Liver (tissue), 9 donors: ENCODE measurements around the gene SULT1B1. TPM values are rescaled to one million over a fixed set of nuclear protein-coding genes. Genes with fewer than 3 reads are reported as not detected.

Experiments
- DNase-seq: peaks from one replicate; pipeline ENCODE4 v3.0.0-alpha.2; 2017; ENCODE audit warnings: low spot score
- H3K27ac ChIP-seq, 2 donors: one replicate each; pipeline ENCODE4 v1.7.0; 2013; ENCODE audit warnings: inconsistent platforms in 2 of 2, low read length in 2 of 2, control low read depth in 1 of 2, low read depth in 1 of 2, mild to moderate bottlenecking in 1 of 2
- H3K27me3 ChIP-seq, 4 donors: one replicate each; pipeline versions ENCODE4 v1.6.1 to v1.7.0; 2013; ENCODE audit warnings: low read length in 3 of 4, inconsistent platforms in 1 of 4, mild to moderate bottlenecking in 1 of 4, moderate library complexity in 1 of 4; ENCODE audit not compliant: control insufficient read depth in 4 of 4, insufficient read depth in 4 of 4
- H3K36me3 ChIP-seq, 4 donors: one replicate each; pipeline versions ENCODE4 v1.6.1 to v1.7.0; 2013; ENCODE audit warnings: low read length in 3 of 4, mild to moderate bottlenecking in 3 of 4, low read depth in 1 of 4, moderate library complexity in 1 of 4; ENCODE audit not compliant: control insufficient read depth in 4 of 4, insufficient read depth in 3 of 4
- H3K4me1 ChIP-seq, 4 donors: one replicate each; pipeline versions ENCODE4 v1.6.1 to v1.7.0; 2013; ENCODE audit warnings: low read length in 3 of 4, mild to moderate bottlenecking in 3 of 4, moderate library complexity in 1 of 4; ENCODE audit not compliant: control insufficient read depth in 4 of 4, insufficient read depth in 4 of 4
- H3K4me3 ChIP-seq, 3 donors: one replicate each; pipeline versions ENCODE4 v1.6.1 to v1.7.0; 2013; ENCODE audit warnings: low read length in 3 of 3, control low read depth in 1 of 3, low read depth in 1 of 3, mild to moderate bottlenecking in 1 of 3
- H3K9ac ChIP-seq, 2 donors: one replicate each; pipeline ENCODE4 v1.7.0; 2013; ENCODE audit warnings: low read length in 2 of 2, mild to moderate bottlenecking in 2 of 2, moderate library complexity in 2 of 2, control low read depth in 1 of 2, low read depth in 1 of 2
- H3K9me3 ChIP-seq, 4 donors: one replicate each; pipeline versions ENCODE4 v1.6.1 to v1.7.0; 2013; ENCODE audit warnings: low read length in 3 of 4; ENCODE audit not compliant: control insufficient read depth in 4 of 4
- ATF3 ChIP-seq: IDR thresholded peaks from 2 replicates; pipeline ENCODE4 v1.6.1; 2016; ENCODE audit warnings: antibody characterized with exemption
- CTCF ChIP-seq: fragments of 150-350 bp; IDR thresholded peaks from 2 replicates; pipeline ENCODE4 v1.5.1; 2017; ENCODE audit warnings: improper control_type of control experiment, low read depth, low read length; ENCODE audit not compliant: missing input control
- EGR1 ChIP-seq, 2 donors: IDR thresholded peaks; 2 replicates each; pipeline ENCODE4 v1.6.1; 2016 to 2018; ENCODE audit warnings: antibody characterized with exemption in 2 of 2, low read depth in 2 of 2
- FOXA1 ChIP-seq: IDR thresholded peaks from 2 replicates; pipeline ENCODE4 v1.6.1; 2016; ENCODE audit warnings: antibody characterized with exemption
- FOXA2 ChIP-seq: IDR thresholded peaks from 2 replicates; pipeline ENCODE4 v1.6.1; 2016; ENCODE audit warnings: antibody characterized with exemption
- GABPA ChIP-seq, 2 donors: IDR thresholded peaks in 1 of 2; conservative IDR thresholded peaks in 1 of 2; 2 replicates each; pipeline ENCODE4 v1.6.1; 2016; ENCODE audit warnings: antibody characterized with exemption in 2 of 2, mild to moderate bottlenecking in 1 of 2, moderate library complexity in 1 of 2
- HNF4A ChIP-seq, 2 donors: conservative IDR thresholded peaks; 2 replicates each; pipeline ENCODE4 v1.6.1; 2016; ENCODE audit warnings: antibody characterized with exemption in 2 of 2, mild to moderate bottlenecking in 2 of 2
- HNF4G ChIP-seq: IDR thresholded peaks from 2 replicates; pipeline ENCODE4 v1.6.1; 2016; ENCODE audit warnings: antibody characterized with exemption
- JUND ChIP-seq, 2 donors: IDR thresholded peaks; 2 replicates each; pipeline ENCODE4 v1.6.1; 2016; ENCODE audit warnings: antibody characterized with exemption in 2 of 2
- MAX ChIP-seq: IDR thresholded peaks from 2 replicates; pipeline ENCODE4 v1.6.1; 2016; ENCODE audit warnings: antibody characterized with exemption
- NR2F2 ChIP-seq: IDR thresholded peaks from 2 replicates; pipeline ENCODE4 v1.6.1; 2016; ENCODE audit warnings: antibody characterized with exemption
- RAD21 ChIP-seq, 2 donors: IDR thresholded peaks; 2 replicates each; pipeline ENCODE4 v1.6.1; 2016; ENCODE audit warnings: antibody characterized with exemption in 2 of 2, mild to moderate bottlenecking in 2 of 2
- REST ChIP-seq: IDR thresholded peaks from 2 replicates; pipeline ENCODE4 v1.6.1; 2016; ENCODE audit warnings: antibody characterized with exemption, mild to moderate bottlenecking
- RXRA ChIP-seq, 2 donors: IDR thresholded peaks; 2 replicates each; pipeline ENCODE4 v1.6.1; 2017 to 2018; ENCODE audit warnings: antibody characterized with exemption in 2 of 2, mild to moderate bottlenecking in 1 of 2
- SP1 ChIP-seq: IDR thresholded peaks from 2 replicates; pipeline ENCODE4 v1.6.1; 2018; ENCODE audit warnings: antibody characterized with exemption, mild to moderate bottlenecking
- TAF1 ChIP-seq: conservative IDR thresholded peaks from 2 replicates; pipeline ENCODE4 v1.6.1; 2016; ENCODE audit warnings: antibody characterized with exemption, mild to moderate bottlenecking
- YY1 ChIP-seq: IDR thresholded peaks from 2 replicates; pipeline ENCODE4 v1.6.1; 2016; ENCODE audit warnings: antibody characterized with exemption, mild to moderate bottlenecking
- ZBTB33 ChIP-seq: IDR thresholded peaks from 2 replicates; pipeline ENCODE4 v1.6.1; 2016; ENCODE audit warnings: antibody characterized with exemption
- WGBS: extraction: QIAGEN DNeasy Blood & Tissue Kit; methylation state at CpG from one replicate; pipeline ENCODE4 v1.1.7; 2013; 5-methylcytosine and 5-hydroxymethylcytosine counted together
- polyA plus RNA-seq, 2 donors: library from polyadenylated mRNA; stranded (reverse) in 1 of 2; unstranded in 1 of 2; fragments of 200-250 nt in 1 of 2; fragments of >200 nt in 1 of 2; fragmentation: Nextera tagmentation in 1 of 2; extraction: Ambion mirVana in 1 of 2; gene quantifications; one replicate each; pipeline versions ENCODE4 v1.2.1 to v1.2.3, GENCODE V29; 2013 to 2015
- total RNA-seq, 2 donors: library from RNA; depleted of rRNA; stranded (reverse); fragments of >200 nt; gene quantifications; one replicate each; pipeline ENCODE4 v1.2.3, GENCODE V29; 2014
- donor health status: healthy.
- donor health status: healthy.
- donor health status: healthy.
- donor health status: healthy.
- donor health status: healthy.

Gene SULT1B1
- total and polyA plus RNA-seq, 4 donors: 0.28 to 30.5 (median 14.0) TPM

- Histone ChIP-seq H3K4me1 (peaks cover 0 to 3% (median 1%) of the 10 kb centered on the region in 4 donors), H3K27me3 (no peaks in the 10 kb centered on the region), H3K4me3 (no peak overlapping the region), H3K27ac (no peak overlapping the region), H3K36me3 (no peaks in the 10 kb centered on the region), H3K9me3 (peaks cover 0 to 4% (median under 1%) of the 10 kb centered on the region in 4 donors), H3K9ac (no peak overlapping the region)
- 74% methylated on average over 1 of the region's 1 CpG for WGBS
- TF ChIP-seq YY1: no peak
- TF ChIP-seq FOXA2: no peak
- no peak for TF ChIP-seq NR2F2
- no peak for DNase-seq
Measured at GRCh38 chr4:69748173-69748572, 12.2 kb downstream of the SULT1B1 start.

GRCh38 chr4:69744157-69744478, 16.3 kb downstream of the SULT1B1 start:
- DNase-seq: no peak
- H3K4me3 ChIP-seq: no peak overlapping the region
- H3K9ac ChIP-seq: no peak overlapping the region
- TF ChIP-seq SP1 (no peak), NR2F2 (no peak), ATF3 (no peak), YY1 (no peak), HNF4G (no peak), GABPA (IDR thresholded peaks at IDR 0.05 in 1 of 2, conservative IDR thresholded peaks at IDR 0.05 in 1 of 2) (no peak), HNF4A (conservative IDR thresholded peaks at IDR 0.05) (no peak)
- H3K9me3 ChIP-seq: peaks cover 0 to 4% (median 0%) of the 10 kb centered on the region in 4 donors
- no peak overlapping the region for H3K27ac ChIP-seq
- WGBS: 95% methylated on average over 11 of the region's 11 CpGs
- H3K36me3 ChIP-seq: no peaks in the 10 kb centered on the region
- H3K4me1 ChIP-seq: peaks cover 2 to 5% (median 3%) of the 10 kb centered on the region in 4 donors
- H3K27me3 ChIP-seq: no peaks in the 10 kb centered on the region

GRCh38 chr4:69743476-69744156, 16.8 kb downstream of the SULT1B1 start:
- Histone ChIP-seq H3K9ac (no peak overlapping the region), H3K9me3 (peaks cover 0 to 4% (median 0%) of the 10 kb centered on the region in 4 donors), H3K4me1 (peaks cover 2 to 5% (median 3%) of the 10 kb centered on the region in 4 donors), H3K4me3 (no peak overlapping the region), H3K36me3 (no peaks in the 10 kb centered on the region), H3K27ac (no peak overlapping the region), H3K27me3 (no peaks in the 10 kb centered on the region)
- TF ChIP-seq RXRA (IDR thresholded peaks at IDR 0.05): no peak
- TF ChIP-seq EGR1 (IDR thresholded peaks at IDR 0.05; ENCODE audit: low read depth in 2 of 2): no peak
- TF ChIP-seq MAX: no peak
- no peak for TF ChIP-seq FOXA2
- no peak for TF ChIP-seq YY1
- no peak for TF ChIP-seq GABPA (IDR thresholded peaks at IDR 0.05 in 1 of 2, conservative IDR thresholded peaks at IDR 0.05 in 1 of 2)
- no peak for TF ChIP-seq SP1
- no peak for TF ChIP-seq HNF4G
- TF ChIP-seq RAD21 (IDR thresholded peaks at IDR 0.05): no peak
- no peak for TF ChIP-seq JUND (IDR thresholded peaks at IDR 0.05)
- no peak for TF ChIP-seq ZBTB33
- TF ChIP-seq FOXA1: no peak
- no peak for TF ChIP-seq REST
- no peak for TF ChIP-seq TAF1
- TF ChIP-seq CTCF: no peak
- no peak for TF ChIP-seq NR2F2
- no peak for TF ChIP-seq HNF4A (conservative IDR thresholded peaks at IDR 0.05)
- 92% methylated on average over 13 of the region's 13 CpGs for WGBS
- no peak for DNase-seq
